ENCODE results near the gene TMEM72. TPM values are rescaled to one million over a fixed set of nuclear protein-coding genes. Genes with fewer than 3 reads are reported as not detected.

Gene TMEM72
- polyA plus RNA-seq, 2 of the 4 experiments (the other 2 are of a cell fraction) = not detected

DNA sequence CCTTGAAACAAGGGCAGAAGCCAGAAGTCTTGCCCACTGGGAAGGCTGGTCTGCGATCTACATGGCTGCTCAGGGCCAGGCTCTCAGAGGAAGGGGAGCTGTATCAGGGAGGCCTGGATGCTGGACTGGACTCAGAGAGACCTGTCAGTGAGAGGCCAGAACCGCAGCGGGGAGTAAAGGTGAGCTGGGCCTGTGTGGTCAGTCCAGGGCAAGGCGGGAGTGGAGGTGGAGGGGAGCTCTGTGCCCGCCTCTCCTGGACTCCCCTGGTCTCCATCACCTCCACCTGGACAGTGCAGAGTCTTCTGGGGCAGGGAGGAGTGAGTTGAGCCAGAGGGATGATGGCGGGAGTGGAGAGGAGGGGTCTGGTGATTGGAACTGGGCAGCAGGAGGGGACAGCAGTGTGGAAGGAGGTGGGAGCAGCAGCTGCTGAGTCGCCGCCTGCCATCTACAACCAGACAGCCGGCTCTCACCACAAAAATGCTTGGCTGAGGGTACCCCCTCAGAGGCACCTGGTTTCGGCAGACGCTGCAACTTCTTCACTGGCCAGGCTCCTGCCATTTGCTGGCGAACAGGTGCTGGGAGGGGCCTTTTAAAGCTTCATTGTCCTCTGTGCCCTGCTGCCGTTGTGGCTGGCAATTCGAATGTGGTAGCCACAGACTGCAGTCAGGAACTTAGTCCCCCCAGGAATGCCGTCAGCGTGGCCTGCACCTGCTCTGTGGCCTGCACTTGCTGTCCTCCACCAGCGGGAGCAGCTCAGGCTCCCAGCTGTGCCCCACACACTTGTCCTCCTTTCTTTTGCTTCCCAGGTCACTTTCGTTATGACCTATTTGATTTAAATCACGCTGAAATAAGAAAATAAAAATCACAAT is 52.0 kb downstream of the TMEM72 start:
- no peak for DNase-seq (ENCODE audit: low read depth in 1 of 2, low spot score in 1 of 2)
- Histone ChIP-seq H3K4me2 (no peak overlapping the region), H3K4me3 (no peak overlapping the region), H3K4me1 (peaks cover 18% of the 10 kb centered on the region; the same call in 2 of the 3 replicates), H3K27ac (peak overlapping the region in 1 of 2 experiments; percentile 46; a peak in 1 of 6 replicates), H3K9me3 (no peaks in the 10 kb centered on the region)
- ChIA-PET CTCF (interaction anchor here (0.5 to 4.7 kb wide), 10 partner anchors 10 to 1497 kb away, joined by 3 to 22 read pairs (median 4); partner anchors contain the start of gene DEPP1), POLR2A (interaction anchor here (0.6 to 1.5 kb wide), 3 partner anchors 13 to 23 kb away, joined by 3 to 8 read pairs (median 5); partner anchors contain the start of gene DEPP1)
- FAIRE-seq = no peak
- no peak for ATAC-seq
- no peak for TF ChIP-seq HOXA7 (CRISPR knock-in tag; IDR thresholded peaks at IDR 0.05)
- no peak for TF ChIP-seq EP300 (IDR thresholded peaks at IDR 0.05)
- no peak for TF ChIP-seq CEBPB (IDR thresholded peaks at IDR 0.05)
- TF ChIP-seq HDAC2 (IDR thresholded peaks at IDR 0.05) = no peak
- TF ChIP-seq CTCF (IDR thresholded peaks at IDR 0.05) = no peak
- TF ChIP-seq ZC3H11A (IDR thresholded peaks at IDR 0.05) = no peak
- no peak for TF ChIP-seq MAFK (IDR thresholded peaks at IDR 0.05; ENCODE audit: partially characterized antibody)
- no peak for TF ChIP-seq SREBF2 (IDR thresholded peaks at IDR 0.05)
- no peak for TF ChIP-seq POLR2A (IDR thresholded peaks at IDR 0.05; ENCODE audit: low read length)
- TF ChIP-seq FOSL2 (IDR thresholded peaks at IDR 0.05) = no peak
- no peak for TF ChIP-seq FOSL2 (CRISPR knock-in tag; IDR thresholded peaks at IDR 0.05)
- no peak for TF ChIP-seq TP53 (CRISPR knock-in tag; IDR thresholded peaks at IDR 0.05)
- no peak for TF ChIP-seq ESRRA (IDR thresholded peaks at IDR 0.05; ENCODE audit: borderline replicate concordance, low read length)
- TF ChIP-seq RFX5 (IDR thresholded peaks at IDR 0.05) = no peak
- no peak for TF ChIP-seq TFCP2L1 (CRISPR knock-in tag; IDR thresholded peaks at IDR 0.05)
- TF ChIP-seq MYC (IDR thresholded peaks at IDR 0.05; ENCODE audit: borderline replicate concordance, low read length) = no peak
- TF ChIP-seq ELK1 (IDR thresholded peaks at IDR 0.05; ENCODE audit: low read depth, low read length) = no peak
- 85% methylated on average over 19 of the region's 19 CpGs for WGBS (ENCODE audit: missing lambda C conversion rate)

DNA sequence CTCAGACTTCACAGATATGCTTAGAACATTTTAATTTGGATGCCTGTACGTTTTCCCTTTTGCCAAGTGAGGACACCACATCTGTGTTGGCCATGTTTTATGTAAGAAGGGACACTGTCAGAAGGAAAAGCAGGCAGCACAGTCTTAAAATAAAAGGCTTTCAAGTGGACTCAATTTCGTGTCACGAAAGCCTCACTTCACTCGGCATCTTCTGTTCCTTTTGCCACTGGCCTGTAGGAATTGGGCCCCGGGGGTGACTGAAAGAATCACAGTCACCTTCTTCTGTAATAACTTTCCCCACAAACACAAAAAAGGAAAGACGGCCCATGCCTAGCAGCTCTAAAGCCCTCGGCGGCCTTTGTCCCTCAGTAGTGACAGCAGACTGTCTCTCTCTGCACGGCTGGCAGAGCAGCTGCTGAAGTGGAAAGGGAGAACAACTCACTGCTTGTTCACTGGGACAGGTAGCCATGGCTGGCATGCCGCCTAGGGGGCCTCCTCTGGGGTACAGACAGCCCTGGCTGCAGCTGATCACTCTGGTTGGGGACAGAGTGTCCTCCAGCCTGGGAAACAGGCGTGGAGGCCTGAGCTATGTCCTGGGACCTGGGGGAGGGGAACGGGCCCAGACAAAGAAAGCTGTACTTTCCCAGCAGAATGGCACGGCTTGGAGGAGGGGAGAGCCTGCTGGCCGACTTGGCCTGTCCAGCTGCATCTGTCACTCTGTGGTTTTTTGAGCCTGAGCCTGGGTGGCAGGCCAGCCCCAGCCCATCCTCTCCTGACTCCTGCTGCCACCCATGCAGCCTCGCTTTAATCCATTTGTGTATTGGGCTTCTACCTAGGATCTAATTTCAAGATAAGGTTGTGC is 52.9 kb downstream of the TMEM72 start:
- no peaks in the 10 kb centered on the region for H3K9me3 ChIP-seq
- DNase-seq (ENCODE audit: low read depth in 1 of 2, low spot score in 1 of 2) (no peak), ATAC-seq (no peak), FAIRE-seq (no peak)
- ChIA-PET POLR2A (interaction anchor here (1.1 to 1.5 kb wide), 3 partner anchors 10 to 15 kb away, joined by 3 to 8 read pairs (median 5); partner anchors contain the start of gene DEPP1), CTCF (interaction anchor here (0.5 to 4.7 kb wide), 9 partner anchors 10 to 1498 kb away, joined by 3 to 22 read pairs (median 5); partner anchors contain the start of gene DEPP1)
- WGBS (ENCODE audit: missing lambda C conversion rate) = 78% methylated on average over 14 of the region's 15 CpGs
- no peak overlapping the region for H3K4me2 ChIP-seq
- H3K27ac ChIP-seq = peak overlapping the region in 1 of 2 experiments; percentile 46; a peak in 1 of 6 replicates
- TF ChIP-seq HOXB5 (CRISPR knock-in tag; IDR thresholded peaks at IDR 0.05) (no peak), MAFK (IDR thresholded peaks at IDR 0.05; ENCODE audit: partially characterized antibody) (no peak), RARB (CRISPR knock-in tag; IDR thresholded peaks at IDR 0.05) (no peak), ATOH8 (CRISPR knock-in tag; IDR thresholded peaks at IDR 0.05; ENCODE audit: low read depth) (no peak)
- no peak overlapping the region for H3K4me3 ChIP-seq
- H3K4me1 ChIP-seq = peaks cover 12% of the 10 kb centered on the region; the same call in 2 of the 3 replicates
